Right lobe of liver (tissue), 6 donors: Measurements from ENCODE around the gene FBN3. TPM values are rescaled to one million over a fixed set of nuclear protein-coding genes. Genes with fewer than 3 reads are reported as not detected.

Source experiments
- ATAC-seq, 4 donors: fragments of 200-7000 bp; cut with Tn5 transposase; one replicate each; pipeline ENCODE4 v1.9.1; 2020; ENCODE audit warnings: mild to moderate bottlenecking in 4 of 4, moderate library complexity in 4 of 4
- DNase-seq, 3 donors: peaks; one replicate each; pipeline ENCODE4 v3.0.0-alpha.2; 2020
- H3K27ac ChIP-seq, 3 donors: fragments of 200-600 bp; one replicate each; pipeline ENCODE4 v1.8.0; 2022
- H3K27me3 ChIP-seq, 2 donors: fragments of 200-600 bp; one replicate each; pipeline ENCODE4 v1.8.0; 2022
- H3K36me3 ChIP-seq, 4 donors: fragments of 200-600 bp; sonication (generic) in 1 of 4; one replicate each; pipeline versions ENCODE4 v1.5.1 to v1.8.0; 2017 to 2022; ENCODE audit warnings: control low read depth in 1 of 4
- H3K4me1 ChIP-seq, 4 donors: fragments of 200-600 bp; sonication (generic) in 1 of 4; one replicate each; pipeline versions ENCODE4 v1.5.1 to v1.8.0; 2017 to 2022; ENCODE audit warnings: control low read depth in 1 of 4
- H3K4me3 ChIP-seq, 3 donors: fragments of 200-600 bp; one replicate each; pipeline ENCODE4 v1.8.0; 2022
- H3K9me3 ChIP-seq, 4 donors: fragments of 200-600 bp; sonication (generic) in 1 of 4; one replicate each; pipeline versions ENCODE4 v1.5.1 to v1.8.0; 2017 to 2022; ENCODE audit warnings: control low read depth in 1 of 4
- POLR2A ChIP-seq: fragments of 450-650 bp; IDR thresholded peaks from one replicate; pipeline ENCODE4 v1.6.1; 2017; ENCODE audit warnings: antibody characterized with exemption, mild to moderate bottlenecking
- WGBS: methylation state at CpG from one replicate; pipeline ENCODE4 v1.1.6; 2018; ENCODE audit warnings: low coverage, low lambda C conversion rate; ENCODE audit not compliant: insufficient coverage; ENCODE audit errors: missing lambda C conversion rate; 5-methylcytosine and 5-hydroxymethylcytosine counted together
- intact Hi-C, 2 donors: fragments of 100-400 bp; cut with DNase I; formaldehyde crosslinking; loops; one replicate each; pipeline versions ENCODE4 v1.11.2 to v1.14.1; 2022
- total RNA-seq, 6 experiments: library from RNA; depleted of rRNA in 2 of 6; stranded (reverse); fragments of >200 nt in 2 of 6; fragmentation: NEBNext Ultra II Directional in 3 of 6; extraction: Animal tissue kit (Norgen Biotek cat#: 25700) in 3 of 6; gene quantifications; one replicate each; pipeline versions ENCODE4 v1.1.0 to v1.2.4, GENCODE V29; 2016 to 2023
- TF ChIP-seq, protein P1 (sequence below), 4 donors: fragments of 200-600 bp in 3 of 4; fragments of 450-650 bp in 1 of 4; IDR thresholded peaks; one replicate each; pipeline versions ENCODE4 v1.5.1 to v1.8.0; 2016 to 2022; ENCODE audit warnings: antibody characterized with exemption in 4 of 4, mild to moderate bottlenecking in 2 of 4
- donor health status: DM: no; HTN: yes; CAD: no.
- donor health status: DM: no; HTN: no; CAD: no.
- donor health status: DM: no; HTN: no; CAD: no.
- donor health status: DM: no; HTN: yes; CAD: no.
- donor health status: DM: no; HTN: yes; CAD: no.

The FBN3 gene
- total RNA-seq, 6 experiments from 2014 or later = 0.11 to 0.37 TPM; not detected in 4

DNA sequence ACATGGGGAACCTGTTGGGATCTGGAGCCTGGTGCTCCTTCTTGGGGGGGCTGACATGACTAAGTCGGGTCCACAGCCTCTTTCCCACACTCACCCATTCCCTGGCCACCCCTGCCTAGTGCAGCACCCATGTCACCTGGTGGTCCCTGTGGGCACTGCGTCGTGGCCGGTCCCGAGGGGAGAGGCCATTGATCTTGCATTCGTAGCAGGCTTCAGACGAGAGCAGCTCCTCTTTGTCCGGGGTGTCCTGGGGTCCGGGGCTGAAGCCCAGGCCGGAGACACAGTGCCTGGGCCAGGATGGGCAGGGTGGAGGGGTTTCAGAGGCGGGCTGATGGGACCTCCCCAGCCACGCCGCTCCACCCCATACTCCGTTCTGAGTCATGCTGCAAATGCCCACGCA, 77.5 kb downstream of the FBN3 start:
- ATAC-seq (peak in 1 of 4 donors; percentile 13), DNase-seq (no peak)
- 88% methylated on average over 5 of the region's 15 CpGs for WGBS
- intact Hi-C loops = no loop called here
- Histone ChIP-seq H3K27ac (no peak overlapping the region), H3K27me3 (no peaks in the 10 kb centered on the region), H3K9me3 (peaks cover 0 to 3% (median 0%) of the 10 kb centered on the region in 4 donors), H3K36me3 (no peaks in the 10 kb centered on the region), H3K4me1 (no peaks in the 10 kb centered on the region), H3K4me3 (no peak overlapping the region)
- TF ChIP-seq, protein P1, sequence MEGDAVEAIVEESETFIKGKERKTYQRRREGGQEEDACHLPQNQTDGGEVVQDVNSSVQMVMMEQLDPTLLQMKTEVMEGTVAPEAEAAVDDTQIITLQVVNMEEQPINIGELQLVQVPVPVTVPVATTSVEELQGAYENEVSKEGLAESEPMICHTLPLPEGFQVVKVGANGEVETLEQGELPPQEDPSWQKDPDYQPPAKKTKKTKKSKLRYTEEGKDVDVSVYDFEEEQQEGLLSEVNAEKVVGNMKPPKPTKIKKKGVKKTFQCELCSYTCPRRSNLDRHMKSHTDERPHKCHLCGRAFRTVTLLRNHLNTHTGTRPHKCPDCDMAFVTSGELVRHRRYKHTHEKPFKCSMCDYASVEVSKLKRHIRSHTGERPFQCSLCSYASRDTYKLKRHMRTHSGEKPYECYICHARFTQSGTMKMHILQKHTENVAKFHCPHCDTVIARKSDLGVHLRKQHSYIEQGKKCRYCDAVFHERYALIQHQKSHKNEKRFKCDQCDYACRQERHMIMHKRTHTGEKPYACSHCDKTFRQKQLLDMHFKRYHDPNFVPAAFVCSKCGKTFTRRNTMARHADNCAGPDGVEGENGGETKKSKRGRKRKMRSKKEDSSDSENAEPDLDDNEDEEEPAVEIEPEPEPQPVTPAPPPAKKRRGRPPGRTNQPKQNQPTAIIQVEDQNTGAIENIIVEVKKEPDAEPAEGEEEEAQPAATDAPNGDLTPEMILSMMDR (IDR thresholded peaks at IDR 0.05) = no peak
- no peak for TF ChIP-seq POLR2A

GRCh38 chr19:8069096-8069973, 80.1 kb downstream of the FBN3 start:
- no peak overlapping the region for H3K27ac ChIP-seq
- 78% methylated on average over 11 of the region's 13 CpGs for WGBS
- TF ChIP-seq, protein P1 (IDR thresholded peaks at IDR 0.05) = peak; percentile 26 to 53 (median 38)
- no peak for TF ChIP-seq POLR2A
- H3K4me1 ChIP-seq = no peaks in the 10 kb centered on the region
- ATAC-seq (no peak), DNase-seq (no peak)
- peaks cover 0 to 3% (median 0%) of the 10 kb centered on the region in 4 donors for H3K9me3 ChIP-seq
- intact Hi-C loops = no loop called here
- no peaks in the 10 kb centered on the region for H3K36me3 ChIP-seq
- H3K27me3 ChIP-seq = no peaks in the 10 kb centered on the region
- H3K4me3 ChIP-seq = no peak overlapping the region

GRCh38 chr19:8065875-8066261, 83.5 kb downstream of the FBN3 start:
- no peaks in the 10 kb centered on the region for H3K27me3 ChIP-seq
- WGBS = 96% methylated on average over 3 of the region's 20 CpGs
- no peaks in the 10 kb centered on the region for H3K4me1 ChIP-seq
- ATAC-seq = peak in 1 of 4 donors; percentile 29
- no peak overlapping the region for H3K4me3 ChIP-seq
- DNase-seq = no peak
- TF ChIP-seq POLR2A = no peak
- TF ChIP-seq, protein P1 (IDR thresholded peaks at IDR 0.05) = no peak
- intact Hi-C loops = no loop called here
- H3K9me3 ChIP-seq = peaks cover 0 to 3% (median 0%) of the 10 kb centered on the region in 4 donors
- H3K36me3 ChIP-seq = no peaks in the 10 kb centered on the region
- H3K27ac ChIP-seq = no peak overlapping the region

DNA sequence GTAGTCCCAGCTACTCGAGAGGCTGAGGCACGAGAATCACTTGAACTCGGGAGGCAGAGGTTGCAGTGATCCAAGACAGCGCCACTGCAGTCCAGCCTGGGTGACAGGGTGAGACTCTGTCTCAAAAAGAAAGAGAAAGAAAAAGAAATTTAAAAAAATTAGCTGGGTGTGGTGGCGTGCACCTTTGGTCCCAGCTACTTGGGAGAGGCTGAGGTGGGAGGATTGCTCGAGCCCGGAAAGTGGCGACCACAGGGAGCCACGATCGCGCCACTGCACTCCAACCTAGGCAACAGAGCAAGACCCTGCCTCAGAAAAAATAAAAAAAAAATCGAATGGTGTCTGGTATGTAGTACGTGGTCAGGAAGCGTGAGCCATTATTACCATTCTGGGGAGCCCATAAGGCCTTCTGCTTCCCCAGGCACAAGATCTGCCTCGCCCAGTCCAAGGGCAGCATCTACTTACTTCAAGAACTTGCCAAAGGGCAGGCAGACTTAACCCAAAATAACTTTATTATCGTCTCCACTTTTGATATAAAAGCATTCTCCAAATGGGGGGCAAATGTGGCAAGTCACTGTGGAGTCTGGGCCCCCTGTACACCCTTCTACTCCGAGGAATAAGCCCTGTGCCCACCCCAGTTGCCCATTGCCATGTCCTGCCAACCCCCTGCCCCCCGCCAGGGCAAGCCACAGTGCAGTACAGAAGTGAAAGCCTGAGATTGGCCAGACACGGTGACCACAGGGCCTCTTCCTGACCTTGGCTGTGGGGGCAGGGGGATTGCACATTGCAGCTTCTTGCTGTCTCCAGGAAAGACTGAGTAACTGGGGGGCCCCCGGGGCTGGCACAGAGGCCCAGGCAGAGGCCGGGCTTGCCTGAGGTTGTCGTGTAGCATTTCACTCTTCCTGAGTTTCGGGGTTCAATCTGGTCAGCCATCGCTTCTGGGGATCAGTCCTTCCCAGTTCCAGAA, 84.2 kb downstream of the FBN3 start:
- intact Hi-C loops = no loop called here
- no peak for TF ChIP-seq POLR2A
- TF ChIP-seq, protein P1 (IDR thresholded peaks at IDR 0.05) = no peak
- no peaks in the 10 kb centered on the region for H3K36me3 ChIP-seq
- ATAC-seq (no peak), DNase-seq (no peak)
- WGBS = 74% methylated on average over 14 of the region's 24 CpGs
- no peaks in the 10 kb centered on the region for H3K27me3 ChIP-seq
- H3K4me3 ChIP-seq = no peak overlapping the region
- no peak overlapping the region for H3K27ac ChIP-seq
- H3K9me3 ChIP-seq = peaks cover 0 to 3% (median 0%) of the 10 kb centered on the region in 4 donors
- H3K4me1 ChIP-seq = no peaks in the 10 kb centered on the region
